ENCODE measurements around the gene CASP9.

The CASP9 gene
- long read RNA-seq, transcript CASP9-201 (9 exons, 2,019 nt) = major isoform, 35 of 42 reads
- long read RNA-seq, partial matches to known transcripts = 3 of 42 reads
- long read RNA-seq, other reads (novel, unspliced or antisense) = 3 of 42 reads

DNA sequence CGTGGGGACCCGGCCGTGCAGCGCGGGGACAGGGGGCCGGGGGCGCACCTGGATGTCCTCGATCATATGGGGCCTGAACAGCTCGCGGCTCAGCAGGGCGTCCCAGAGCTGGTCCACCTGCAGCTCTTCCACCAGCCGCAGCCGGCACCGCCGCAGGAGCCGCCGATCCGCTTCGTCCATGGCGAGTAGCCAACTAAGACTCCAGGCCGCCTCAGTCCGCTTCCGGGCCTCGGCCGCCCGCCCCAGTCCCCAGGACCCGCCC, at the start of gene CASP9:
Gene CASP9 (minus strand): TSS at position 195 of the 262 bp plus-strand sequence. CDS start 15 bp downstream, at position 180.
- no peak for DNase-seq (ENCODE audit: low read depth in 1 of 2, low spot score in 1 of 2)
- no peaks in the 10 kb centered on the region for H3K27me3 ChIP-seq (ENCODE audit: insufficient read depth, poor library complexity, severe bottlenecking)
- no peak for TF ChIP-seq SPI1 (IDR thresholded peaks at IDR 0.05; ENCODE audit: borderline replicate concordance, low read depth)
- TF ChIP-seq, protein P1, sequence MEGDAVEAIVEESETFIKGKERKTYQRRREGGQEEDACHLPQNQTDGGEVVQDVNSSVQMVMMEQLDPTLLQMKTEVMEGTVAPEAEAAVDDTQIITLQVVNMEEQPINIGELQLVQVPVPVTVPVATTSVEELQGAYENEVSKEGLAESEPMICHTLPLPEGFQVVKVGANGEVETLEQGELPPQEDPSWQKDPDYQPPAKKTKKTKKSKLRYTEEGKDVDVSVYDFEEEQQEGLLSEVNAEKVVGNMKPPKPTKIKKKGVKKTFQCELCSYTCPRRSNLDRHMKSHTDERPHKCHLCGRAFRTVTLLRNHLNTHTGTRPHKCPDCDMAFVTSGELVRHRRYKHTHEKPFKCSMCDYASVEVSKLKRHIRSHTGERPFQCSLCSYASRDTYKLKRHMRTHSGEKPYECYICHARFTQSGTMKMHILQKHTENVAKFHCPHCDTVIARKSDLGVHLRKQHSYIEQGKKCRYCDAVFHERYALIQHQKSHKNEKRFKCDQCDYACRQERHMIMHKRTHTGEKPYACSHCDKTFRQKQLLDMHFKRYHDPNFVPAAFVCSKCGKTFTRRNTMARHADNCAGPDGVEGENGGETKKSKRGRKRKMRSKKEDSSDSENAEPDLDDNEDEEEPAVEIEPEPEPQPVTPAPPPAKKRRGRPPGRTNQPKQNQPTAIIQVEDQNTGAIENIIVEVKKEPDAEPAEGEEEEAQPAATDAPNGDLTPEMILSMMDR (IDR thresholded peaks at IDR 0.05; ENCODE audit: insufficient read depth, low read length) = no peak
- TF ChIP-seq, protein P2, sequence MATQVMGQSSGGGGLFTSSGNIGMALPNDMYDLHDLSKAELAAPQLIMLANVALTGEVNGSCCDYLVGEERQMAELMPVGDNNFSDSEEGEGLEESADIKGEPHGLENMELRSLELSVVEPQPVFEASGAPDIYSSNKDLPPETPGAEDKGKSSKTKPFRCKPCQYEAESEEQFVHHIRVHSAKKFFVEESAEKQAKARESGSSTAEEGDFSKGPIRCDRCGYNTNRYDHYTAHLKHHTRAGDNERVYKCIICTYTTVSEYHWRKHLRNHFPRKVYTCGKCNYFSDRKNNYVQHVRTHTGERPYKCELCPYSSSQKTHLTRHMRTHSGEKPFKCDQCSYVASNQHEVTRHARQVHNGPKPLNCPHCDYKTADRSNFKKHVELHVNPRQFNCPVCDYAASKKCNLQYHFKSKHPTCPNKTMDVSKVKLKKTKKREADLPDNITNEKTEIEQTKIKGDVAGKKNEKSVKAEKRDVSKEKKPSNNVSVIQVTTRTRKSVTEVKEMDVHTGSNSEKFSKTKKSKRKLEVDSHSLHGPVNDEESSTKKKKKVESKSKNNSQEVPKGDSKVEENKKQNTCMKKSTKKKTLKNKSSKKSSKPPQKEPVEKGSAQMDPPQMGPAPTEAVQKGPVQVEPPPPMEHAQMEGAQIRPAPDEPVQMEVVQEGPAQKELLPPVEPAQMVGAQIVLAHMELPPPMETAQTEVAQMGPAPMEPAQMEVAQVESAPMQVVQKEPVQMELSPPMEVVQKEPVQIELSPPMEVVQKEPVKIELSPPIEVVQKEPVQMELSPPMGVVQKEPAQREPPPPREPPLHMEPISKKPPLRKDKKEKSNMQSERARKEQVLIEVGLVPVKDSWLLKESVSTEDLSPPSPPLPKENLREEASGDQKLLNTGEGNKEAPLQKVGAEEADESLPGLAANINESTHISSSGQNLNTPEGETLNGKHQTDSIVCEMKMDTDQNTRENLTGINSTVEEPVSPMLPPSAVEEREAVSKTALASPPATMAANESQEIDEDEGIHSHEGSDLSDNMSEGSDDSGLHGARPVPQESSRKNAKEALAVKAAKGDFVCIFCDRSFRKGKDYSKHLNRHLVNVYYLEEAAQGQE (IDR thresholded peaks at IDR 0.05; ENCODE audit: insufficient replicate concordance, low read depth) = no peak
- TF ChIP-seq GABPA (IDR thresholded peaks at IDR 0.05; ENCODE audit: low read depth) = no peak
- peak; percentile 55; the same call in 1 of the 2 replicates for TF ChIP-seq POLR2AphosphoS5 (IDR thresholded peaks at IDR 0.05; ENCODE audit: low read depth)
- peak within 1 kb of the TSS; percentile 95 for H3K27ac ChIP-seq (replicated peaks)
- H3K4me3 ChIP-seq (replicated peaks; ENCODE audit: insufficient read depth, low read length) = peak within 1 kb of the TSS; percentile 43

DNA sequence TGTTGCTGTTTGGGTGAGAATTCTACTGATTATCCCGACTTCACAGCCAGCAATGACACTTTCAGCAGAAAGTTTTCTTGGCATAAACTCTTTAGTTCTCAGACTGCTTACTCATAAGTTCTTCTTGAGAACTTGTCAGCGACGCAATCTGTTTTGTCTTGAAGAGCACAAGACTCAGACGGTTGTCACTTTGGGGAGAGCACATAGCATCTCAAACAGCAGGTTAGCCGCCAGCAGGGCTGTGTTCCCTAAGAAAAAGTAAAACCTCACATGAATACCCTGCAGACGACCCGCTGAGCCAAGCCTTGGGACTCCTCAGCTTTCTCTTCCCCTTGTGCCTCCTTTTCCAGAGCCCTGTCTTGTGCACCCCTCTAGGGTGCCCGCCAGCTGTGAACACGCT, 49.5 kb upstream of the CASP9 start:
- DNase-seq (ENCODE audit: low read depth in 1 of 2, low spot score in 1 of 2) = no peak
- TF ChIP-seq GABPA (IDR thresholded peaks at IDR 0.05; ENCODE audit: low read depth) (no peak), POLR2AphosphoS5 (IDR thresholded peaks at IDR 0.05; ENCODE audit: low read depth) (no peak)
- TF ChIP-seq, protein P1 (IDR thresholded peaks at IDR 0.05; ENCODE audit: insufficient read depth, low read length) = no peak
- TF ChIP-seq, protein P2 (IDR thresholded peaks at IDR 0.05; ENCODE audit: insufficient replicate concordance, low read depth) = no peak
- no peak overlapping the region for H3K27ac ChIP-seq (replicated peaks)

DNA sequence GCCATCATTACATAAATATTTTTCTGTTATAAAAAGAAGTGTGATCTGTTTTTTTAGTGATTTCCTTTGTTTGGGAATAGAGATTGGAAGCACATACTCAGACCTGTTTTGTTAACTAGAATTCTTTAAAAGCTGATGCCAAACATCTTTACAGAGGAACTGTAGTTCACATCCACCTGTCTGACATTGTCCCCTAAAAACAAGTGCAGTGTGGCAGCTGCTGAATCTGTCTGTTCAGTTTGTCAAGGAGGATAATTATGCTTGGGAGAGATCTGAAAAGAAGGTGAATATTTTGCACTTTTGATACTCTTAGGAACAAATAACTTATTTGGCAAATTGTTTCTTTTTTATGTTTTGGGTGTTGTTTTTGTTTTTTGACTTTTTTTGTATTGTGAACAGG, 47.3 kb upstream of the CASP9 start:
- Histone ChIP-seq H3K4me3 (replicated peaks; ENCODE audit: insufficient read depth, low read length) (no peak overlapping the region), H3K27me3 (ENCODE audit: insufficient read depth, poor library complexity, severe bottlenecking) (no peaks in the 10 kb centered on the region), H3K27ac (replicated peaks) (no peak overlapping the region)
- TF ChIP-seq SPI1 (IDR thresholded peaks at IDR 0.05; ENCODE audit: borderline replicate concordance, low read depth) (no peak), POLR2AphosphoS5 (IDR thresholded peaks at IDR 0.05; ENCODE audit: low read depth) (no peak), GABPA (IDR thresholded peaks at IDR 0.05; ENCODE audit: low read depth) (no peak)
- TF ChIP-seq, protein P2 (IDR thresholded peaks at IDR 0.05; ENCODE audit: insufficient replicate concordance, low read depth) = no peak
- TF ChIP-seq, protein P1 (IDR thresholded peaks at IDR 0.05; ENCODE audit: insufficient read depth, low read length) = no peak
- DNase-seq (ENCODE audit: low read depth in 1 of 2, low spot score in 1 of 2) = no peak

More for the DNA sequence above, 49.5 kb upstream of the CASP9 start:
- Histone ChIP-seq H3K4me3 (replicated peaks; ENCODE audit: insufficient read depth, low read length) (no peak overlapping the region), H3K27me3 (ENCODE audit: insufficient read depth, poor library complexity, severe bottlenecking) (no peaks in the 10 kb centered on the region)

All from HL-60 (cell line).